Measurements from ENCODE around the gene CACNA1I.

- TF ChIP-seq CTCF (IDR thresholded peaks at IDR 0.05; ENCODE audit: poor library complexity) (no peak), EZH2 (IDR thresholded peaks at IDR 0.05; ENCODE audit: borderline replicate concordance) (no peak), EZH2phosphoT487 (IDR thresholded peaks at IDR 0.05; ENCODE audit: low read depth, severe bottlenecking, unreplicated experiment) (no peak)
Observed at GRCh38 chr22:39733191-39733590, 162.6 kb downstream of the CACNA1I start.
